Neural progenitor cell (in vitro differentiated cells): Measurements from ENCODE around the gene ITGA3. TPM values are rescaled to one million over a fixed set of nuclear protein-coding genes. Genes with fewer than 3 reads are reported as not detected.

Source experiments
- DNase-seq: peaks from one replicate; pipeline ENCODE4 v3.0.0-alpha.2; 2016; ENCODE audit warnings: low spot score
- H2AFZ ChIP-seq: fragments of 200-600 bp; sonication (generic); replicated peaks from 2 replicates; pipeline ENCODE4 v1.6.1; 2016; ENCODE audit warnings: antibody characterized with exemption
- H3F3A ChIP-seq: fragments of 200-600 bp; sonication (generic); 2 replicates; pipeline ENCODE4 v1.6.1; 2016; ENCODE audit warnings: antibody characterized with exemption, low read depth
- H3K27ac ChIP-seq: fragments of 200-600 bp; sonication (generic); 2 replicates; pipeline ENCODE4 v1.5.1; 2016; ENCODE audit warnings: mild to moderate bottlenecking
- H3K27me3 ChIP-seq: fragments of 200-600 bp; sonication (generic); 2 replicates; pipeline ENCODE4 v1.6.1; 2016; ENCODE audit warnings: mild to moderate bottlenecking, moderate library complexity
- H3K36me3 ChIP-seq: fragments of 200-600 bp; sonication (generic); 2 replicates; pipeline ENCODE4 v1.5.1; 2016
- H3K4me1 ChIP-seq: fragments of 200-600 bp; sonication (generic); 2 replicates; pipeline ENCODE4 v1.6.1; 2016; ENCODE audit warnings: mixed run types
- H3K4me2 ChIP-seq: fragments of 200-600 bp; sonication (generic); 2 replicates; pipeline ENCODE4 v1.6.1; 2016
- H3K4me3 ChIP-seq: fragments of 200-600 bp; sonication (generic); 2 replicates; pipeline ENCODE4 v1.5.1; 2016
- H3K79me2 ChIP-seq: fragments of 200-600 bp; sonication (generic); 2 replicates; pipeline ENCODE4 v1.6.1; 2016; ENCODE audit warnings: low read depth
- H3K9ac ChIP-seq: fragments of 200-600 bp; sonication (generic); 2 replicates; pipeline ENCODE4 v1.6.1; 2016
- H3K9me3 ChIP-seq: fragments of 200-600 bp; sonication (generic); 2 replicates; pipeline ENCODE4 v1.5.1; 2016; ENCODE audit warnings: low read depth
- H4K20me1 ChIP-seq: fragments of 200-600 bp; sonication (generic); 2 replicates; pipeline ENCODE4 v1.6.1; 2016; ENCODE audit warnings: low read depth
- H3K27ac Mint-ChIP-seq: 3 replicates; pipeline ENCODE4 v1.8.0; 2021; ENCODE audit warnings: mixed read lengths
- H3K27me3 Mint-ChIP-seq: 2 replicates; pipeline ENCODE4 v1.8.0; 2022; ENCODE audit warnings: low read depth, mild to moderate bottlenecking, inconsistent platforms, moderate library complexity, mixed read lengths; ENCODE audit not compliant: insufficient read depth
- H3K36me3 Mint-ChIP-seq: 3 replicates; pipeline ENCODE4 v1.8.0; 2021; ENCODE audit warnings: mixed read lengths
- H3K4me1 Mint-ChIP-seq: 3 replicates; pipeline ENCODE4 v1.8.0; 2021; ENCODE audit warnings: mixed read lengths
- H3K4me3 Mint-ChIP-seq: 3 replicates; pipeline ENCODE4 v1.8.0; 2021; ENCODE audit warnings: mild to moderate bottlenecking, moderate library complexity, mixed read lengths
- H3K9me3 Mint-ChIP-seq: 3 replicates; pipeline ENCODE4 v1.8.0; 2020; ENCODE audit warnings: mixed read lengths
- CTCF ChIP-seq: fragments of 200-600 bp; sonication (generic); IDR thresholded peaks from 2 replicates; pipeline ENCODE4 v1.5.1; 2017; ENCODE audit warnings: antibody characterized with exemption, mild to moderate bottlenecking
- EZH2 ChIP-seq: fragments of 200-600 bp; sonication (generic); IDR thresholded peaks from 2 replicates; pipeline ENCODE4 v1.6.1; 2017; ENCODE audit warnings: antibody characterized with exemption, mild to moderate bottlenecking, moderate library complexity
- EZH2phosphoT487 ChIP-seq: fragments of 200-600 bp; sonication (generic); IDR thresholded peaks from 2 replicates; pipeline ENCODE4 v1.6.1; 2017; ENCODE audit warnings: antibody characterized with exemption
- total RNA-seq: library from RNA; depleted of rRNA; stranded (reverse); fragments of >200 nt; gene quantifications from 2 replicates; pipeline ENCODE4 v1.2.3, GENCODE V29; 2015; ENCODE audit warnings: low replicate concordance

ITGA3 gene
- total RNA-seq, 1 donor from 2014 or later = 7.7 TPM

GRCh38 chr17:50027172-50027880, 28.6 kb upstream of the ITGA3 start:
- H3K9me3 Mint-ChIP-seq = no peaks in the 10 kb centered on the region
- peaks cover 44% of the 10 kb centered on the region for H3F3A ChIP-seq
- peak overlapping the region; percentile 38 for H3K4me3 Mint-ChIP-seq
- no peak overlapping the region for H3K27ac Mint-ChIP-seq
- H4K20me1 ChIP-seq = no peaks in the 10 kb centered on the region
- H3K36me3 ChIP-seq = no peaks in the 10 kb centered on the region
- H3K4me1 ChIP-seq = peaks cover 19% of the 10 kb centered on the region
- H3K4me1 Mint-ChIP-seq = peaks cover 17% of the 10 kb centered on the region
- peaks cover 8% of the 10 kb centered on the region for H3K27me3 Mint-ChIP-seq
- H3K27me3 ChIP-seq = peaks cover 5% of the 10 kb centered on the region
- H3K9me3 ChIP-seq = no peaks in the 10 kb centered on the region
- H3K9ac ChIP-seq = no peak overlapping the region
- no peaks in the 10 kb centered on the region for H3K79me2 ChIP-seq
- H2AFZ ChIP-seq = peak overlapping the region; percentile 43
- no peaks in the 10 kb centered on the region for H3K36me3 Mint-ChIP-seq
- peak; percentile 36 for TF ChIP-seq CTCF
- no peak for TF ChIP-seq EZH2phosphoT487
- no peak overlapping the region for H3K27ac ChIP-seq
- peak overlapping the region; percentile 17 for H3K4me2 ChIP-seq
- DNase-seq = no peak
- H3K4me3 ChIP-seq = no peak overlapping the region

DNA sequence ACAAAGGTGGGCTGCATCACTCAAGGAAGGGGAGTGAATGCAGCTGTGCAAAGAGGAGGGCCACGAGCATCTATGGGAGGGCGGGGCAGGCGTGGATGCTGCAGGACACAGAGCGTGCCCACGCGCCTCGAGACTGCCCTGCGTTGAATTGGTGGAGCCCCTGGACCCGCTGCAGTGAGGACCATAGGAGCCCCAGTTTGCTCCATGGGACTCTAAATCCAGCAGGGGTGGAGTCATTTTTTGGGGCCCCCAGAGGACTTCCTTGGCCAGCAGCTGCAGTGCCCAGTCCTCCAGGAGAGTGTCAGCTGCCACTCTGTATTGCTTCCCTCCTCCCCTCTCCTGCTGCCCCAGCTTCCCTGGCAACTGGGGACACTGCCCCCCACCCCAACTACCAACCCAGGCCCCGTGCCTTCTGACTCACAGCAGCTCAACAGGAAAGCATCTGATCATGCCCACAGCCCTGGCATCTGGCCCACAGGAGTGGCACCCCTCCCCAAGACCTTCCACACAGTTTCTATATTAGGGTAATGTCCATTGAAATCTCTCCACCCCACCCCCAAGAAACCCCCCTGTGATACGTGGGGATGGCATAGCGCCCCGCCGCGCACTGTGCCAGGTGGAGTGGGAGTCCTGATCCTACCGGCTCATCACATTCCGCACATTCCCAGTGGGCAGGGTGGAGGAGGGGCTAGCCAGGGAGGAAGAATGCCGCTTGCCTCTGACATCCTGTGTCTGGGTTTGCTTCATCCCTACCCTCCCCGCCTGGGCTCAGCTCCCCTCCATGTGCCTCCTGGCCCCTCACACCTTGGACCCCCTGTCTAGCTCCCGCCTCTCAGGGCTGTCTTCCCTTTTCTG, 27.8 kb upstream of the ITGA3 start:
- peak overlapping the region; percentile 78 for H2AFZ ChIP-seq
- Mint-ChIP-seq H3K27ac (no peak overlapping the region), H3K9me3 (no peaks in the 10 kb centered on the region), H3K4me1 (peaks cover 11% of the 10 kb centered on the region), H3K4me3 (no peak overlapping the region), H3K36me3 (no peaks in the 10 kb centered on the region), H3K27me3 (peaks cover 8% of the 10 kb centered on the region)
- H4K20me1 ChIP-seq = no peaks in the 10 kb centered on the region
- no peaks in the 10 kb centered on the region for H3K79me2 ChIP-seq
- DNase-seq = peak; percentile 78
- no peak overlapping the region for H3K9ac ChIP-seq
- H3K27ac ChIP-seq = no peak overlapping the region
- no peak for TF ChIP-seq EZH2
- no peak for TF ChIP-seq CTCF
- TF ChIP-seq EZH2phosphoT487 = no peak
- peaks cover 36% of the 10 kb centered on the region for H3F3A ChIP-seq
- no peaks in the 10 kb centered on the region for H3K36me3 ChIP-seq
- H3K9me3 ChIP-seq = no peaks in the 10 kb centered on the region
- H3K27me3 ChIP-seq = peaks cover 5% of the 10 kb centered on the region
- peaks cover 19% of the 10 kb centered on the region for H3K4me1 ChIP-seq
- peak overlapping the region; percentile 17 for H3K4me2 ChIP-seq
- H3K4me3 ChIP-seq = no peak overlapping the region

DNA sequence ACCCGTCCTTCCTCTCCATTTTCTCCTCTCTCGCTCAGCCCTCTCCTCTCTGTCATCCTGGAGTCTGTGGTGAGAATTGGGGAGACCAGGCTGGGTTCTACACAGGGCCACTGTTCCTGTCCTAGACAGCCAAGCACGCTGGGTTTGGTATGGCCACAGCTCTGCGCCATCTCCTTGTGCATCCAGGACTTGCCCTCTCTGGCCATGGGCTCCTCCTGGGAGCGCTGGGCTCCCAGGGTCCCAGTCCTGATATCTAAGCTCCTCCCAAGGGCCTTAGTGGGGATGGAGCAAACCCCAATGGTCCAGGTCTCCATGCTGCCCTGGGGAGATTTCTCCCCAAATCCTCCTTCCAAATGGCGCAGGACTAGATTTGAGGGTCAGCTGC, 27.2 kb upstream of the ITGA3 start:
- H3K4me3 Mint-ChIP-seq = no peak overlapping the region
- no peak overlapping the region for H3K9ac ChIP-seq
- peaks cover 8% of the 10 kb centered on the region for H3K27me3 Mint-ChIP-seq
- no peaks in the 10 kb centered on the region for H3K36me3 Mint-ChIP-seq
- H3K4me2 ChIP-seq = peak overlapping the region; percentile 17
- no peaks in the 10 kb centered on the region for H3K9me3 Mint-ChIP-seq
- no peaks in the 10 kb centered on the region for H4K20me1 ChIP-seq
- peaks cover 11% of the 10 kb centered on the region for H3K4me1 Mint-ChIP-seq
- peak overlapping the region; percentile 78 for H2AFZ ChIP-seq
- H3K79me2 ChIP-seq = no peaks in the 10 kb centered on the region
- H3K27ac ChIP-seq = no peak overlapping the region
- no peaks in the 10 kb centered on the region for H3K36me3 ChIP-seq
- no peak overlapping the region for H3K27ac Mint-ChIP-seq
- H3F3A ChIP-seq = peaks cover 30% of the 10 kb centered on the region
- TF ChIP-seq EZH2 (no peak), EZH2phosphoT487 (no peak), CTCF (no peak)
- peaks cover 19% of the 10 kb centered on the region for H3K4me1 ChIP-seq
- DNase-seq = no peak
- H3K9me3 ChIP-seq = no peaks in the 10 kb centered on the region
- no peak overlapping the region for H3K4me3 ChIP-seq
- H3K27me3 ChIP-seq = peaks cover 5% of the 10 kb centered on the region
